NOMO-1 (cell line): ENCODE data around the gene OR4D6.

Experiments used
- DNase-seq, 2 experiments: peaks; one replicate each; lab custom pipeline; 2025; ENCODE audit not compliant: unreplicated experiment in 2 of 2; lab: John Stamatoyannopoulos, UW

OR4D6 gene

DNA sequence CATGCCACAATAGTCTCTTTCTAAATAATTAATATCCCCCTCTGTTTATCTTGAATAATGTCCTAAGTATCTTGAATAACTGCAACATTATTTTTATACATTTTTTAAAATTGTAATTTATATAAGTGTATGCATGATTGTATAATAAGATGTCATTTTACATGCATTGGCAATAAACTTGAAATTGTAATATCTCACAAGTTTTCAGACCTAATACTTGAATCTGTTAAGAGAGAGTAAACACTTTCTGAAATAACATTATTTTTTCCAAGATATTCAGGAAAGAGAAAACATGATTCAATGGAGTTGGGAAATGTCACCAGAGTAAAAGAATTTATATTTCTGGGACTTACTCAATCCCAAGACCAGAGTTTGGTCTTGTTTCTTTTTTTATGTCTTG lies 46.5 kb downstream of the OR4D6 start, which contains the start of gene OR4D11:
TSS of gene OR4D11 (plus strand) at position 301 of the 400 bp plus-strand sequence. CDS start at position 301, 0 bp downstream.
- no peak for DNase-seq
